Fibroblast of the conjunctiva (primary cell): Measurements from ENCODE around the gene GJC1.

ENCODE experiments used
- DNase-seq: peaks from one replicate; pipeline ENCODE4 v3.0.0-alpha.2; 2010; ENCODE audit warnings: low read depth

Gene GJC1

DNA sequence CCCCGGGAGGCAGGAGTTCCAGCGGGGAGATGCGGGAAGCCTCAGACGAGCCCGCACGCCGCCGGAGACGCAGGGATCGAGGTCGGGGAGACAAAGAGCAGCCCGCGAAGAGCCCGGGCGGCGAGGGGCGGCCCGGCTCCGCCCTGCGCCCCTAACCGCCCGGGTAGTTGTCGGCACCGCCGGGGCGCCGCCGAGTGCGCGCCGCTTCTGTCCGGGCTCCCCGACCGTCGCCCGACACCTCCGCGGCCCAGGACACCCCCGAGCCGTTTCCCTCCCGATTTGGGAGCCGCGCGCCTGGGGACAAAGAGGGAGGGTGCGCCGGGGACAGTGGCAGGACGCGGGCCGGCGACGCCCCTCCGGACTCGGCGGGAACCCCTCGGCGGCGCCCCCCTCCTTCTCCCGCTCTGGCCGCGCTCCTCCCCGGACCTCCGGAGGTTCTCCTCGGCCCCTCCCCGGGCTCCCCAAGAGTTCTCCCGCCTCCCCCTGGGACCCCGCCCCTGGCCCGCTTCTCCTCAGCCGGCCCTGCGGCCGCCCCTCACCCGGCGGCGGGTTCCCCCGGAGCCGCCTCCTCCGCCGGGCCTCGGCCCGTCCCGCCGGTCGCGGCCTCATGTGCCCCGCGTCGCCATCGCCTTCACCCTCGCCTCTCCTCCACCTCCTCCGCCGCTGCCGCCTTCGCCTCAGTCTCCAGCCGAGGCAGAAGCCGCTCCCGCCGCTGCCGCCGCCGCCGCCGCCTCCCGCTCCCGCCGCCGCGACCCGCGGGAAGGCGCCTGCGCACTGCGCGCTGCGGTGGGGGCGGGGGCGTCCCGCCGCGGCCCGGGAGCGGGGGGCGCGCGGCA is at the start of gene GJC1:
Gene GJC1 (minus strand): TSS at position 765 of the 836 bp plus-strand sequence. CDS start 24,470 bp downstream, outside the sequence.
- no peak for DNase-seq

DNA sequence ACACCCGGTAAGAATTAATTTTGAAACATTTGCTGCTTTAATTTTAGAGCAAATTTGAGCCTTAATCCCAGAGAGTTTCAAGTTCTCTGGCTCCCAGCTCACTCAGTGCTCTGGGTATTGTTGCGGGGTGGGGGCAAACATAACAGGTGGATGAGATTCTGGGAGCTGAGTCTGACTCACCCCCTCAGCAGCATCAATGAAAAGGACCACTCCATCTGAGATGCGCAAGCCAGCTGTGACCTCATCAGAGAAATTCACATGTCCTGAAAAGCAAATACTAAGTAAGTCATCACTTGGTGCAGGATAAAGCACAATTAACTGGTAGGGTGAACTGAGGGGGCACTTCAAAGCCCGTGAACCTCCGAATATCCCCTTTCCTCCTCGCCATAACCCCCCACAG is 49.3 kb upstream of the GJC1 start:
- no peak for DNase-seq

DNA sequence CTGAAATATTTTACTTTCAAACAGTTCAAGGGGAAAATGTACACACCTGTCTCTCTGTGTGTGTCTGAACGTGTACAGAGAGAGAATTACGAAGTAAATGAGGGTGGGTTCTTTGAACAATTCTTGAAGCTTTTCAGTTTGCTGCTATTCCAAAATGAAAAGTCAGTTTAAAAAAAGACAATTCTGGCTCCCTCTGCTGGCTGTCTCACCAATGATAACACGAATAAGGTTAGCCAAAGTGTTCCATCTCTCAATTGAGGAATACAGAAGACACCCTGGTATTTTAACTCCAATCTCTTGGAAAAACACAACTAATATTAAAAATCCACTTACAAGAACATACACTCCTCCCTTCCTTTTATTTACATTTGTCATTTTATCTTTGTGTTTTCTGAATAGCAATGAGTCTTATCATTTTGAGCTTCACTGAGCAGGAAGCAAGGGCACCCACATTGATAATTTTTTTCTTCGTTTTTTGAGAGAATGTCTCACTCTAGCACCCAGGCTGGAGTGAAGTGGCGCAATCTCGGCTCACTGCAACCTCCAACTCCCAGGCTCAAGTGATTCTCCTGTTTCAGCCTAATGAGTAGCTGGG is 48.6 kb upstream of the GJC1 start:
- peak; percentile 23 for DNase-seq

DNA sequence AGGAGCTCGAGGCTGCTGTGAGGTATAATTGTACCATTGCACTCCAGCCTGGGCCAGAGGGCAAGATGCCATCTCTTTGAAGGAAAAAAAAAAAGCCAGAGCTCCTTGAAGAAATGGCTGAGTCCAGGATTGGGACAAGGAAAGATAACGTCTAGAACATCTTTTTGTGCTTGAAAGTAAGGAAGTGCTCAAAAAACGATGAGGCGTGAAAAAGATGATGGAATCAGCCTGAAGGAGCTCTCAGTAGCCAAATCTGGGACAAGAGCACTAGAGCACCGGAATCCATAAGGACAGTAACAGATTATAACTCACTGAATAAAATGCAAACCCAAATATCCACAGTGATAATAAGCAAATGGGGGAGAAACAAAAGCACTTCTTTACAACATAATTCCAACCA is 47.0 kb upstream of the GJC1 start:
- no peak for DNase-seq

DNA sequence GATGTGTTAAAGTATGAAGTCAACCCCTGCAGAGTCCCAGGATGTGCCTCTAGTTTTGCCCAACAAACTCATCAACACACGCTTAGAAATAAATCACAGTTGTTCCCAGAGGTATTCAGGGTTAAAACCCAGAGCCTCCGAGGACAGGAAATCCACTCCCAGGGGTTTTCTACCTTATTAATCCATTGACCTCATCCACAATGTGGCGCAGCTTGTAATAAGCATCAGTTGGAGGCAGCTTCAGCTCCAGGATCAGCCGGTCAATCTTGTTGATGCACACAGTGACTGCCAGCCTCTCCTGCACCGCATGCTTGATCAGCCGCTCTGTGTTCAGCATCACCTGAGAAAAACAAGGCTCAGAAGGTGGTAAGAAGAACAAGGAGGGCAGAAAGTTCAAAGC is 45.7 kb upstream of the GJC1 start:
- DNase-seq: no peak

DNA sequence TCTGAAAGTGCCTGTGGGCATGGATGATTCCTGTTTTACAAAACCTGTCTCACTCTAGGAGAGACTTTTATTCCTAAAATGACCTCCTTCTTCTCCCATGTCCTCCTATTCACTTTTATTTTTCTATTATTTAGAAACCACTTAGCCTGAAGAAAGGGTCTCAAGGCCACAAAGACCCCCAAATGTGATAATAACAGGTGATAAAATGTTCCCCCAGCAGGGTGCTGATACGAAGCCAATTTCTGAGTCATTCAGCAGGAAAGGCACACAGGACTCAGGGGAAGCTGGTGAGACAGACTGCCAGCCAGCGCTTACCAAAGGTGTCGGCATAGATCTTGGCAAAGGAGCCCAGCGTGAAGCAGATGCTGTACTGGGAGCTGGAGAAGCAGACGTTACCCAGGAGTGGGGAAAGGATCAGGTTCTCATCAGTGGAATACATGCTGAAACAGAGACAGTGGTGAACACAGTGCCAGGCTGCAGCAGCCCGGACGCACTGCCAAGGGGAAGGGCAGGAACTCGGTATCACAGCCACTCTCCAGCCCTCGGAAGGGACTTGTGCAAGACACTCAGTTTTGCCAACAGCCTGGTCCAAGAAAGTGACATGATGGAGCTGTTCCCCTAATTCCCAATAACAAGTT is 42.2 kb upstream of the GJC1 start:
- no peak for DNase-seq

DNA sequence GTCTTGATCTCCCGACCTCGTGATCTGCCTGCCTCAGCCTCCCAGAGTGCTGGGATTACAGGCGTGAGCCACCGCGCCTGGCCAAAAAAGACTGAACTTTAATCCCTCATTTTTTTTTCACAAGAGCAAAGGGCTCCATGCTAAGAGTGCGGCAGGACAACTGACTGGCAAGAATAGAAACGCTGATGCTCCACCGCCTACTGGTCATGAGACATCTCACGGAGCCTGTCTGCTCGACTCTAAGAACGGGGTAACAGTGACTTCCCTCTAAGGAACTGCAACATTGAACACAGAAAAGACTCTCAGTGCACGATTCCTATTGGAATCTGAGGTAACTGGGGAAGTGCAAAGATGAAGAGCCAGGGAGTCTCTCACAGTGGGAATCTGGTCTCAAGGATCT is 41.5 kb upstream of the GJC1 start:
- no peak for DNase-seq

DNA sequence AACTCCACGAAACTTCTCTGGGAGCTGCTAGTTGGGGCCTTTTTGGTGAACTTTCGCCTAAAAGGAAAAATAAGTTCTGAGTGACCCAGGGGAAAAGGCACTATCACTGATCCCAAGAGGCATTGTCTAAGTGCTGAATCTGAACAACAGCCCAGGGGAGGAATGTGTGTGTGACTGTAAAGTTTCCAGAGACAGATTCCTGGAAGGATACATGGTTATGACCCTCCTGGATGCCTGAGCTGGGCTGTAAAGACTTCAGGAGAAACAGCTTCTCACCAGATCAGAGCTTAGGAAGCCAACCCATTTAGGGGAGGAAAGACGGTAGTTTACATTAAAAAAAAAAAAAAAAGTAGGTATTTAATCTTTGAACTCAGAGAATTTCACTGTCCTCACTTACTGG is 37.8 kb upstream of the GJC1 start:
- no peak for DNase-seq

DNA sequence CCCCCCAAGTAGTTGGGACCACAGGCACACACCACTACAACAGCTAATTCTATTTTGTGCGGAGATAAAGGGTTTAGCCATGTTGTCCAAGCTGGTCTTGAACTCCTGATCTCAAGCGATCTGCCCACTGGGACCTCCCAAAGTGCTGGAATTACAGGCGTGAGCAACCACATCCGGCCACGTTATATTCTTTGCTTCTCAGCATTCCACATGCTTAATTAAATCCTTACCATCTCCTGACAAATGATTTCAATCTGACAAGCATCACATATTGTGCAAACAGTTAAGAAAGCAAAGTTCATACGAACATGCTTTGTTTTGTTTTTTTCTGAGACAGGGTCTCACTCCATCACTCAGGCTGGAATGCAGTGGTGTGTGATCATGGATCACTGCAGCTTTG is 35.8 kb upstream of the GJC1 start:
- DNase-seq: peak; percentile 27

DNA sequence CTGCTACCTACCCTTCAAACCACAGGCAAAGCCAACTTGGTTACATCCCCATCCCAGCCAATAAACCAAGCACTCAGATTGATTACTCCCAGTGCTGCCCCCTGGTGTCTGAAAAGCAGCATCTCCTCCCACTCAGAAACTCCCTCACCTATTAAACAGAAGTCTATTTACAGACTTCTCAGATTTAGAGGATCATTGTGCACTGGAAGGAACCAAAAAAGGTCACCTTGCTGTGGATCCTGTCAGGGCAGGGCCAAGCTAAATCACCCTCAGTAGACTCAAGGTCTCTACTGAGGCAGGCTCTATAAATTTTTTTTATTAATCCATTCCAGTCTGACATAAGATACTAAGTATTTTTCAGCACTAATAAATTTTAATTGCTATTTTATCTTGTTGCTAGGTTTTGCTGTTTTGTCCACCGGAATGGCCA is 35.2 kb upstream of the GJC1 start:
- DNase-seq: peak; percentile 57

DNA sequence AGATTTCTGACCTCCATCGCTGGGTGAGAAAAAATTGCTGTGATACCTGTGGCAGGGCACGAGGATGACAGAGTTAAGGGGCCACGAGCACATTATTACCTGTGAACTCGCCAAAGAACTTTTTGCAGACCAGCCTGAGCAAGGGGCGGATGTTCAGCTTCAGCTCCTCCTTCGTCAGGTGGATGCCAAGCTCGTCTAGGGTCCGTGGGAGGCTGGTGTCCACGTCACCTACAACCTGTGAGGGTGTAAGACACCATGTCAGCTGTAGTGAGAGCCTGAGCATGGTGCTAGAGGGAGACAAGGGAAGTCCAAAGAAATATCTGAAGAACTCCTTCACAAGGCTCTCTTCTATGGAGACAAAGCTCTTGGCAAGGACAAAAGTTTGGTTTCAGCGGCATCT is 34.7 kb upstream of the GJC1 start:
- DNase-seq: no peak

DNA sequence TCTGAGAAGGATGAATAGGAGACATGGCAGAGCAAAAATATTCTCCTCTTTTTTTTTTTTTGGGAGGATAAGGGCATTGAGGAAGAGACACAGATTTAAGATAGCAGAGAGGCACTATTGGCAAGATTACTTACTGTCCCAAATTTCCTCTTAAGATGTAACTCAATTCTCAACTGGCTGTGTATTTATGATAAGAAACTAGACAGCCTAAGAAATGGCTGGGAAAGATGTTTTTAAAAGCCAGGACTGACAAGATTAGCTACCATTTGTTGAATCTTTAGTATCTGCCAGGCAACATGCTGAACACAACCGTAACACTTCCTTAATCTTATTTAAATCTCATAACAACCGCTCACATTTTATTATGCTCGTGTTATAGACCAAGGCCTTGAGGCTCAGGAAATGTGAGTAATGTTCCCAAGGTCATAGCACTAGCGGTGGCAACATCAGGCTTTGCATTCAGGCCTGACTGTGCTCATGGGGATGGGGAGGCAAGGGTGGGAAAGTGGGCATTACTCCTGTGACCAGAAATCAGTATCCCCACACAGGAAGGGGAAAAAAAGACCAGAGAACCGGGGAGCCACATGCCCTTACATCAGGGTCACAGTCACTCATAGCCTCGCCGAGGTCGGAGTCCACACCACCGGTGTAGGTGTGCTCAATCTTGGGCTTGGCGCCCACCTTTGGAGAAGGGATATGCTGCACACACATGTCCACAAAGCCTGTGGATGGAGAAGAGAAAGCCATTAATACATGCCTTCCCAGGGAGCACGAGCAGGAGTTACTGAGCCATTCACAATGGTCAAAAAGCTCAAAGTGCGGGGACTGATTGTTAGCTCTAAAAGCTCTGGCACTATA is 33.2 kb upstream of the GJC1 start:
- no peak for DNase-seq

DNA sequence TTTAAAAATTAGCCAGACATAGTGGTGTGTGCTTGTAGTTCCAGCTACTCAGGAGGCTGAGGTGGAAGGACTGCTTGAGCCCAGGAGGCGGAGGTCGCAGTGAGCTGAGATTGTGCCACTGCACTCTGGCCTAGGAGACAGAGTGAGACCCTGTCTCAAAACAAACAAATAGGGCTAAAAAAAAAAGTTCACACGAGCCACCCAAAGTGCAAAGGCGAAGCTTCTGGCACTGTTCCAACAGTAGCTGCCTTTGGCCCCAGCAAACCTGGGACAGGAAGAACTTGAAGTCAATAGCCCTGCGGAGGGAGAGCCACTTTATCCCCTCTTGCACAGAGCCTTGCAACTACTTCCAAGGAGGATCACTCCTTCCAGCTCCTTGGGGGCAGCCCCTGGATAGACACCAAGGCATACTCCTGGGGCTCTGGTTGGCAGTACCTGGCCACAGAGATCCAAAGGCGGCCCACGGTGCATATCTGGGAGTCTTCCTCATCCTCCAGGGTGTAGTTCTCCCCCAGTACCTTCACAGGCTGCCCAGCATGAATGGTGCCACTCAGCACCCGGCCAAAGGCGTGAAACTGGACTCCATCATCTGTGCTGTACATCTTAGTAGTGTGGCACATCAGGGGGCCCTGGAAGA is 32.3 kb upstream of the GJC1 start:
- DNase-seq: no peak

DNA sequence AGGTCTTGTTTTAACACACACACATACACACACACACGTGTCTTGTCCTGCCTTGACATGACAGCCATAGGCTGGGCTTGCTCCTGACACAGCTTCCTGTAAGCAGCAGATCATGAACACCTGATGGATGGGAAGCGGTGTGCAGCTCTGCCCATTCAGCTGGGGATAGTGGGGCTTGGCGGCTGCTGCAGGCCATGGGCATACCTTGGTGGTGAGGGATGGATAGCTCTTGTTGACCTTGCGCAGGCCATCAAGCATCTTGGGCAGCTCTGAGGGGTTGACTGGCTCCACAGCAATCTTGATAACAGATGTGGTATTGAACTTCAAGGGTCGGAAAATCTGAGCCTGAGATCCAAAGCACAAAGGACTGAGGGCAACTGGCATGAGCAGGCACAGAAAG is 29.6 kb upstream of the GJC1 start:
- DNase-seq: no peak

DNA sequence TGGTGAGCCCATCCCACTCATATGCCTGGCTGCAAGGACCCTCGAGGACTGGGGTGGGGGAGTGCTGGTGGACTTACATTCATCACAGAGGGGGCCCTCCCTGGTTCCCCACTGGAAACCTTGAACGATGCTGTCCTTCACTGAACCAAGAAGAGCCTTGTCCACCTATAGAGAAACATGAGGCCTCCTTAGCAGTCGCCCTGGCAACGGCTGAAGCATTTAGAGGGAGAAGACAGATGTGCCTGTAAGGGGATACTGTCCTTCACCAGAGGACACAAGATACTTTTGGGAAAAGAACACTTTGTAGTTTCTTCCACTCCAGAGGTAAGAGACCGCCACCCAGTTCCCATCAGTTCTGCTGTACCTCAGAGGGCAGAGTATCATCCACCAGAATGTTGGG is 24.1 kb upstream of the GJC1 start:
- no peak for DNase-seq

DNA sequence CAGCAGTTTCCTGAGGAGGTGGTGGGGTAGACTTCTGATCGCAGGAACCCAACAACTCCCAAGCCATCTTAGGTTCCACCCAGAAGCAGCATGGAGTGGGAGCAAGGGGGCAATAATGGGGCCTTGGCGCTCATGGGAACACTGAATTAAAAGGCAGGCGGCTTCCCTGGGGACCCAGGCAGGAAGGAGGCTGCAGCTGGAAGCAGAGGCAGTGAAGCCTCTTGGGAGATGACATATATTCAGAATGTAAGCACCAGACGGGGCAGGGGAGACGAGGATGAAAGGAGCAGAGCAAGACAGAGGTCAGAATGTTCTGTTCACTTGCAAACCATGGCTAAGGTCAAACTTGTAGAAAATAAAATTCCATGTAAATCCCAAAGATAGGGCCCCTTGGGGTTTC is 20.5 kb upstream of the GJC1 start:
- DNase-seq: no peak

DNA sequence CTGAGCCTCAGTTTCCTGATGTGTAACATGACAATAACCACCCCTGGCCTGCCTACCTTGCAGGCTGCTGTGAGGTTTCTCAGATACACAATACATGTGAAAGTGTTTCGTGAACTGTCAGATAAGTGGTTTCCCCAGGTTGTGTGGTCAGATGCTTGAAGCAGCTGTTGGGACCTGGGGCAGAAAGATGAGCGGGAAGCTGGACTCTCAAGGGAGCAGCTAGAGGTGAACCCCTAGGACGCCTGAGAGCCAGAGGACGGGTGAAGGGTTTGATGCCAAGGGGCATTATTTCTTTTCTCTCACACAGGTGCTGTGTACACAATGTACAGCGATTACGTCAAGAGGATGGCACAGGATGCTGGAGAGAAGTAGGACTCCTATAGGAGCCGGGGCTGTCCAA is 19.9 kb upstream of the GJC1 start:
- DNase-seq: no peak

DNA sequence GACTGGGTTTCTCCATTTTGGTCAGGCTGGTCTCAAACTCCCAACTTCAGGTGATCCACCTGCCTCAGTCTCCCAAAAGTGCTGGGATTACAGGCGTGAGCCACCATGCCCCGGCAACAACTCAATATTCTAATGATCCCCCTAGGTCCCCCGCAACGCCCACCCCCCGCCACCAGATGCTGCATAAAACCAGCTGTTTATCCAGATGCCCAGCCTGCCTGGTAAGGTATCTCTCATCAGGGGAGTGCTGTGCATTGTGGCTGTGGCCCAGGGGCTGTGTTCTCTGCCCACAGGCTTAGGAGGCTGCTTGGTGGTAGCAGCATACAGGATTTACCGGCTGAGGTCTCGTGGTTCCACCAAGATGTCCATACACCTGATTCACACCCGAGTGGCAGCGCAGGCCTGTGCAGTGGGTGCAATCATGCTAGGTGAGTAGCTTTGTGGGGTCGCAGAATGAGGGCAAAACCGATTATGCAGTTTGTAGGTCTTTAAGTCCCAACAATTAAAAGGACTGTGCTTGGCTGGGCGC is 18.9 kb upstream of the GJC1 start:
- no peak for DNase-seq

DNA sequence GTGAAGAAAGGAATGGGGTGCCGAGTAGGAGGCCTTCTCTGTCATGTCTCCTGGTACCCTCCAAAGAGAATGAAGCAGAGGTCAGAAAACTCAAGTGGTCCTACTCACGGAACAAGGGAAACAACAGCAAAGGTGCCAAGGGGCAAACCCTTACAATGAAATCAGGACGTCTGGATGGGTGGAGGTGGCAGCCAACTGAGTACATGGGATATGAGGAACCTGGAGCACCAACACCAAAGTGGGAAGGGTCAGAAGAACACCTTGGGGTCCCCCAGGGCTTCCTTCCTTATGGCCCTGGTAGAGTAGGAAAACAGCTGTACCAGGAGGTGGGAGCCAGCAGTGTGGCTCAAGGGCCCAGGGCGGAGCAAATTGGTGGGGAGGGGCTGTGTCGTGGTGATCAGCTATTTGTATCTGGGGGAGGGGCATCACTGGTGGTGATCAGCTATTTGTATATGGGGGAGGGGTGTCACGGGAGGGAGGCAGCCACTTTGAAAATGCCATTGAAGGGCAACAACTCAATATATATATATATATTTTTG is 18.2 kb upstream of the GJC1 start:
- DNase-seq: no peak

DNA sequence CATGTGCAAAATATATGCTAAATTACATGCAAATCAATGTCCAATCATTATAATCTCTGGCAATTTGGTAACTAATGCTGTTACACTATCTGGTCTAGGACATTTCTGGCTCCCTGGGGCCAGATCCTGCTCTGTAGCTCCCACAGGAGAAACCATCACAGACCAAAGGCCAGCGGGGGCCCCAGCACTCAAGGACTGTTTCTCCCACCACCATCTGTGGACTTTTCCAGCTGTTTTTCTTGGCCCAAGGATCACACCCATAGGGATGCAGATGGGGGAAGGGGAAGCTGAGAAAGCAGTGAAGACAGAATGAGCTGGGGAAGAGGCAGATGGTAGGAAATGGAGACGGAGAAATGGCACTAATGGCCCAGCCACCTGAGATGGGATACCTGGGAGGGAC is 17.5 kb upstream of the GJC1 start, which contains the start of gene HIGD1B:
Gene HIGD1B (plus strand): TSS at position 298 of the 400 bp plus-strand sequence. CDS start 270 bp downstream, outside the sequence.
- no peak for DNase-seq

DNA sequence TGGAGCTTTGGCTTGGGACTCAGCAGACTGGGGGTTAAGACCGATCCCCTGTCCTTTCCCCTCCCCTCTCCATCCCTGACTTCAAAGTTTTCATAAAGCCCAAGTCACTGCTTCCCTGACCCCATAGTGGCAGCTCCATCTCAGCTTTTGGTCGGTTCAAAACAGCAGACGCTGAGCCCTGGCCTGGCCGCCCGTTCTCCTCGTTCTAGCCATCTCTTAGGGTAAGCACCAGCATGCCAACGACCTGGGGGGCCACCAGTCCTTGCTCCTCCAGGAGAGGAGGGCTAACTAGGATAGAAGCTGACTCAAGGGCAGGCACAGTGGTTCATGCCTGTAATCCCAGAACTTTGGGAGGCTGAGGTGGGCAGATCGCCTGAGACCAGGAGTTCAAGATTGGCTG is 16.1 kb upstream of the GJC1 start:
- DNase-seq: no peak
